HG03066 (cell line): ENCODE data around the gene PIEZO2.

ENCODE experiments used
- ATAC-seq: cut with Tn5 transposase; IDR thresholded peaks from one replicate; pipeline ENCODE4 v1.9.1; 2021; ENCODE audit warnings: low read depth; ENCODE audit not compliant: unreplicated experiment

Gene PIEZO2

GRCh38 chr18:11071300-11071699 lies 78.1 kb downstream of the PIEZO2 start:
- no peak for ATAC-seq

- no peak for ATAC-seq
Observed at GRCh38 chr18:11070593-11070992, 78.8 kb downstream of the PIEZO2 start.

GRCh38 chr18:11066038-11066437 lies 83.3 kb downstream of the PIEZO2 start:
- ATAC-seq: no peak

GRCh38 chr18:11064727-11065460 lies 84.5 kb downstream of the PIEZO2 start:
- no peak for ATAC-seq

- no peak for ATAC-seq
Observed at GRCh38 chr18:11064106-11064505, 85.3 kb downstream of the PIEZO2 start.

GRCh38 chr18:11055721-11056120 lies 93.6 kb downstream of the PIEZO2 start:
- ATAC-seq: no peak

GRCh38 chr18:11054497-11054896 lies 94.9 kb downstream of the PIEZO2 start:
- ATAC-seq: no peak

- ATAC-seq: no peak
Observed at GRCh38 chr18:11053293-11053692, 96.1 kb downstream of the PIEZO2 start.

GRCh38 chr18:11052800-11053199 lies 96.6 kb downstream of the PIEZO2 start:
- ATAC-seq: no peak

GRCh38 chr18:11051462-11051861 lies 97.9 kb downstream of the PIEZO2 start:
- no peak for ATAC-seq

GRCh38 chr18:11050966-11051365 lies 98.4 kb downstream of the PIEZO2 start:
- no peak for ATAC-seq

- no peak for ATAC-seq
Observed at GRCh38 chr18:11047817-11048216, 101.6 kb downstream of the PIEZO2 start.

GRCh38 chr18:11047156-11047555 lies 102.2 kb downstream of the PIEZO2 start:
- no peak for ATAC-seq

GRCh38 chr18:11046140-11046539 lies 103.2 kb downstream of the PIEZO2 start:
- ATAC-seq: no peak

GRCh38 chr18:11043694-11044093 lies 105.7 kb downstream of the PIEZO2 start:
- no peak for ATAC-seq

GRCh38 chr18:11042247-11042646 lies 107.1 kb downstream of the PIEZO2 start:
- ATAC-seq: no peak

GRCh38 chr18:11040823-11041656 lies 108.3 kb downstream of the PIEZO2 start:
- ATAC-seq: no peak

- no peak for ATAC-seq
Observed at GRCh38 chr18:11040359-11040758, 109.0 kb downstream of the PIEZO2 start.

GRCh38 chr18:11037533-11038240 lies 111.7 kb downstream of the PIEZO2 start:
- ATAC-seq: no peak

- ATAC-seq: no peak
Observed at GRCh38 chr18:11035814-11036495, 113.4 kb downstream of the PIEZO2 start.

- no peak for ATAC-seq
Observed at GRCh38 chr18:11035376-11035775, 114.0 kb downstream of the PIEZO2 start.
